GM18508 (cell line): Measurements from ENCODE around the gene VAT1L.

Experiments
- ATAC-seq: cut with Tn5 transposase; IDR thresholded peaks from one replicate; pipeline ENCODE4 v1.9.1; 2021; ENCODE audit warnings: moderate number of reproducible peaks; ENCODE audit not compliant: insufficient read depth, unreplicated experiment

VAT1L gene

DNA sequence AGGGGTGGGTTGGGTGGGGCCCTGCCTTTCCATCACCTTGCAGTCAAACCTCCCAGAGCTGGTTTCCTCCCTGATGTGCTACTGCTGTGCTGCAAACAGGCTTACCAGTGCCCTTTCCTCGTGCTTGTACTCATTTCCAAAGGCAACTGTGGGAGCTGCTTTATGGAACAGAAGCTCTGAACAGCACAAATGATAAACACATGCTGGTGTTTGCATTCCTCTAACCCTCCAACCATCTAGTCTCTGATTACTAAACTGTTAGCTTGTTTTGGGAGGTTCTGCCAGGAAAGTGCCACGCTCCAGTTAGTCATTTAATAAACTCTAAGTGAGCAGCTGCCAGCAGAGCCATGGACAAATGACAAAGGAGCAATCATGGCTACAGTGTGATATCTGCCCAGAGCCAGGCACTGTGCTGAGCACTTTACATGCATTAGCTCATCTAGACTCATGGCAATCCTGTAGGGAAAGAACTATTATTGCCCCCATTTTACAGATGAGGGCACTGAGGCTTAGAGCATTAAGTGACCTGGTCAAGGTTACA is 110.4 kb downstream of the VAT1L start:
- no peak for ATAC-seq

DNA sequence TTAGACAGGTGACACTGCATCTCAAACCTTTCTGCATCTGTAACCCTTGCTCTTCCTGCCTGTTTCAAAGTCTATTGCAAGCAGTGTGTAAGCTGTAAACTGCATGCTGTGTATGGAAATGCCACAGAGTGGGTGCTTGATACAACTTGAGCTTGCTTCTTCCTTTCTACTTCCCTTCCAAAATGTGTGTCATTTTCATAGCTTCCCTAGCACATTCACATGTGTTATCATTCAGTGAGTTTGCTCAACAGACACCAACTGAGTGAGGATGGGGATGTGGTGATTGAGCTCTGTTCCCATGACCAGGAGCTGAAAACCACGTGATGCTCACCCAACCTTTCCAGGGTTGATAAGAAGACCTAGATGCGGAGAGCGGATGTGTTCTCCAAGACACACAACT is 111.1 kb downstream of the VAT1L start:
- no peak for ATAC-seq

DNA sequence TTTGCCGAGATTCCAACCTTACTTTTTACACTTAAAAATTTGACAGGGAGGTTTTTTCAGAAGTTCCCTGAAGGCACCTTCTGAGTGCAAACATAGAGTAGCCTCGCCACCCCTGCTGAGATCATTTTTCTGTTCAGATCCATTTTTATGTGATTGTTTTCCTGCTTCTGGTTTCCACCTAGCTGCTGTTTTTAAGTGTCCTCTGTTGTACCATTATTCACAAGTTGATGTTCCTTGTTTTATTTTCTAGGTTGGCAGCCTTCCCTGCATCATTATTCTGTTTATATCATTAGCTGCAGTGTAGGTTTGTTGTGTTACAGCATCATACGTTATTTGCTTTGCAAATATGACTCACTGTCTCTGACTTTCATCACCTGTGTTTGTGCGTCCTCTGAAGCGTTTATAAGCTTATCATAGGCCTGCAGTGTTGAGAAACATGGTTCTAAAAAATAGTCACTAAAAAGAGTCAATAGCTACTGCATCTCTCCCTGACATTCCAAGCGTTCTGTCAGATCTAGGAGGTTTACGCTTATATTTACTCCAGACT is 117.1 kb downstream of the VAT1L start:
- ATAC-seq = no peak

DNA sequence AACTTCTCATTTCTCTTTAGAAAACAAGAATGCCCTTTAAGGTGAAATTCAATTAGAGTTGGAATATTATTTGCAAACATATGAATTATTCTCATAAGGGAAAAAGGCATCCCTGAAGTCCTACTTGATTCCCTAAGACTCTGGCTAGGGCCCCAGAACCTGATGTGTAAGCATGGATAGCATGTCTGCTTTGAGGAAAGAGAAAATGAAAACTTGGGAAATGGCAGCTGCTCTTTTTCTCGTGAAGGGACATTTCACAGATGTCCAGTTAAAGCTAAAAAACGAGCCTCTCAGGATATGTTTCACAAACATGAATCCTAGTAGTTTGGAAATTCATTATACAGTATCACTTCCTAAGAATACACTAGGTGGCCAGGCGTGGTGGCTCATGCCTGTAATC is 121.7 kb downstream of the VAT1L start:
- no peak for ATAC-seq

DNA sequence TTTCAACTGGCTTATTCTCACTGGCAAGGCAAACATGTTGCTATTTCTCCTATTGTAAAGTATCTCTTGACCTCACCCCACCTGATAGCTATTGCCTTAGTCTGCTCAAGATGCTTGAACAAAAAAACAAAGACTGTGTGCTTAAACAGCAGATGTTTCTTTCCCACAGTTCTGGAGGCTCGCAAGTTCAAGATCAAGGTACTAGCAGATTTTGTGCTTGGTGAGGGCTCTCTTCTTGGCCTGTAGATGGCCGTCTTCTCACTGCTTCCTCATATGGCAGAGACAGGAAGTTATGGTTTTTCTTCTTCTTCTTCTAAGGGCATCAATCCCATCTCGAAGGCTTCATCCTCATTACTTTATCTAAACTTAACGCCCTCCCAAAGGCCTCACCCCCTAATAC is 124.3 kb downstream of the VAT1L start:
- no peak for ATAC-seq

DNA sequence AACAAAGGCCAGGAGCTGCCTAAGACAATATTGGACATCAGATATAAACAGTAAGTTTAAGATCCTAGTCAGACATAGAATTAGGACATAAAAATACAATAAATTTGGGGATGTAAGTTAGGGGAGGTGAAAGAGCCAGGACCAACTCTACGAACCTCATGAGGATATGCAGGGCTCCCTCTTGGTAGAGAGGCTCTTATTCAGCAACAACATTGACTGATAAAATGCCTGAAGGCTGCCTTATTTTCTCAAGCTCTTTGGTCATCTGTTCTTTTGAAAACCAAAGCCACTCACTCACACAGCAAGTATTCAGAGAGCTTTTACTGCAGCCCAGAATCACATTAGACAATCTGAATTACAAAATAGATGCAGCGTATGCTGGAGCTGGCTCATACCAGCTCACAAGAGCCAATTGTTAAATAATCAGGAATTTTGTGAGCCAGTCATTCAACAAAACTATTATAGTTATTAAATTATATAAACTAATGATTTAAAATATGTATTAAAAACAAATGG is 125.4 kb downstream of the VAT1L start:
- ATAC-seq = no peak

DNA sequence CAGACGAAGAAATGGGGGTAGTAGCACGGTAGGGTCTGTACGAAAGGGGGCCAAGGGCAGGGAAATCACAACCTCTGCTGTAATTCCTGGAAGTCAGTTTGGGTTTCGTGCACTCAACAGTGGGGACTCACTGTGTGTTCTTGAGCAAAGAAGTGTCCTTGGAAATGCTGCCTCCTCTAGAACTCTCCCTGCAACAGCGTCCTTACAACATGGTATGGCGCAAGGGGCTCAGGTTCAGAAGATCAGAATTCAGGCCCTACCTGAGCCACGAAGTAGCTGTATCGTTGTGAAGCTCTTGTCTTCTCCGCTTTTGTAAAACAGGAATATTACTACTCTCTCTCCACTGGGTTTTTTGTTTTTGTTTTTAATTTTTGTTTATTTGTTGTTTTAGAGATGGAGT is 127.7 kb downstream of the VAT1L start:
- no peak for ATAC-seq

DNA sequence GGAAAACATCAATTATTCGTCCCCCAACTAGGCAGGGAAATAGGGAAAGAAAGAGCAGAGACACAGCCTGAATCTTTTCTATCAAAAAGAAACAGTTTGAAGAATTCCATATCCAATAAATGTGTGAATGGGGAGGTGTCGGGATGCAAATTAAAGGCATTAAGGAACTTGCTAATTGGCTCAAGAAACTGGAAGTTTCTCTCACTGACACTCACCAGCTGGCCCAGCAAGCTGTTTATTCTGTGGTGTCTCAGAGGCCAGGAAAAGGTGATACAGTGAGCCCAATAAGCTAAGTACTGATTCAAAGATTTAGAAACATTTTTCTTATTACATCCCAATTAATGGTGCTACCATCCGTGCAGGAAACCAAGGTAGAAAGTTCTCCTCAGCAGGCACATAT is 129.6 kb downstream of the VAT1L start:
- ATAC-seq = no peak

DNA sequence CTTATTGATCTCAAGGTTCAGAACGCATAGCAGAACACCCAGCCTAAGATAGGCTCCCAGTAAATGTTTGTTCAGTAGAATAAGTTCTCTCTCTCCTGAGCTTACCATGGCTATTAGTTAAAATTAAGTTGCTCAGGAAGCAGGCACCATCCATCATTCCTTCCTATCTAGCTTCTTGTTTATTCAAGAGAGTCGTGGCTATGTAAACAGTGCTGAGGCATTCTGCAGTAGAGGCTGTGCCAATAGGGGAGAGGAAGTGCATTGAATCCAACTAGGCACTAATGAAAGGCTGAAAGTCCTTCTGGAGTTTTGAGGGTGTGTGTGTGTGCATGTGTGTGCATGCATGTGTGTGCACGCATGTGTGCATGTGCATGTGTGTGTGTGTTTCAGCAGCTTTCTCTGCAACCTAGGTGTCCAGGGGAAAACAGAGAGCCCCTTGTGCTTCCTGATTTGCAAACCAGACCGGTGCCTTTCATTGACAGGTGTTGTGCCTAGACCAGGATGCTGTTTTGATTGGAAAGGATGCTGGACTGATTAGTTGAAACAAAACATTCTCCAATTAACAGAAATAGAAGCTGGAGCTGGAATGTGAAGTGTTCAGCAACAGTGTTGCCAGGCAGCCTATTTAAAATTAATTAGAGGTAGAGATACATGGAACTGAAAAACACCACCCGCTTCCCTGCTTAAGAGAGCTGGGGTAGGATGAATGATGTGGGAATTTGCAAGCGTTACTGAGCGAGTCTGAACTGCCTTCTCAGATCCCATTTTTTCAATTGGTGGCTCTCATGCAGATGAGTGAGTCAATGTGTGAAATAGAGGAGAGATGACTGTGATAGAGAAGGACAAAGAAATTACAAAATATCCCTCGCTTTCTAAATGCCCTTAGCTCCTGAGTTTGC is 130.7 kb downstream of the VAT1L start:
- ATAC-seq = no peak

DNA sequence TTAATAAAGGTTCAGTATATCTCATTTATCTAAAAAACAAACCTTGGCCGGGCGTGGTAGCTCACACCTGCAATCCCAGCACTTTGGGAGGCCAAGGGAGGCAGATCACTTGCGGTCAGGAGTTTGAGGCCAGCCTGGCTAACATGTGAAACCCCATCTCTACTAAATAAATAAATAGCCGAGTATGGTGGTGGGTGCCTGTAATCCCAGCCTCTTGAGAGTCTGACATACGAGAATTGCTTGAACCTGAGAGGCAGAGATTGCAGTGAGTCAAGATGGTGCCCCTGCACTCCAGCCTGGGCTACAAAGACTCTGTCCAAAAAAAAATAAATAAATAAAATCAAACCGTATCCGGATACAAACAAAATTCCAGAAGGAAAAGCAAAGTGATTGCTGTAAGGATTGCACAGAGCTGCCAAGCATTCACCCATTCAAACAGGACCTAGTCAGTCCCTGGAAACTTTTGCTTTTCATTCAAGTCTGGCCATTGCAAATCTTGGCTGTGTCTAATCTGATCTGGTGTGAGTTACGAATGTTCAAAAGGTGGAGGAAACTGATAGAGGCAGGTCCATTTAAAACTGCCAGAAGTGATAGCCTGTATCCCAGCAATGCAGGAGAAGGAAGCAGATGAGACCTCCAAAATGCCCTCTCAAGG is 131.5 kb downstream of the VAT1L start:
- ATAC-seq = no peak

DNA sequence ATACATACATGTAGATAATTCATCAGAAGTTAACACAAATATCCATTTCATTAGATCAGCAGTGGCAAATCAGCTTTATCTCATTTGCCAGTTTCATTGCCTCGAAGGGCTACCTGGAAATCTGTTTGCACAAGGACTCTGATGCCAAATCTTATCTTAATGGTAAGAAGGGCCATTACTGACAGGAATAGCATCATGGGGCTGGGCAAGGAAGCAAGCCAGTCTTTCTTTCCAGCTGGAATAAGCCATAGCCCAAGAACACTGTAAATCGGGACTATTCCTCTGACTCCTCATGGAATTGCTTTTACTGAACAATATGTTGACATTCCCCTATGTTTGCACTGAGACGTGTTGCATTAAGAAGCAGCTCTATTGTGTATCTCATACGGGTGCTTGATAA is 132.6 kb downstream of the VAT1L start:
- no peak for ATAC-seq

DNA sequence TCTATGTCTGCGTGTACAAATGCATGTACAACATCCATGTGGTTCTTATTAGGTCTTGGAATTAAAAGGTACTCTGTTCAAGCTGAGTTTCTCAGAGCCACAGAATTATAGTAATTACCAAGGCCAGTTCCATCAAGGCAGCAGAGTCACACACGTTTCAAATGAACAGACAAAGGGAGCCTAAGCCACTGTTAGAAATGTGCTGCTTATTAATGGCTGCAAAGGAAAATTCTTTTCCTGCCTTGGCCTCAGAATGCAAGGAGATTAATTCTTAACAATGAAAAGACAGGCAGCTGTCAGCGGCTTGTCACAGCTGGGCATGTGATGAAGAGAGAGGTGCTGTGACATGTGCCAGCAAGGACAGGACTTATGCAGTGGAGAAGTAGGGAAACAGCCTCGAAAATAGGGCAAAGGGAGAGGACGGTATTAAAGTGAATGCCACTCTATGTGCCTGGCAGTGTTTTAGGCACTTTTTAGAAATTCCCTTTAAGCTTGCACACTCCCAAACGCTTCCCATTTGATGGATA is 133.9 kb downstream of the VAT1L start:
- ATAC-seq = no peak

DNA sequence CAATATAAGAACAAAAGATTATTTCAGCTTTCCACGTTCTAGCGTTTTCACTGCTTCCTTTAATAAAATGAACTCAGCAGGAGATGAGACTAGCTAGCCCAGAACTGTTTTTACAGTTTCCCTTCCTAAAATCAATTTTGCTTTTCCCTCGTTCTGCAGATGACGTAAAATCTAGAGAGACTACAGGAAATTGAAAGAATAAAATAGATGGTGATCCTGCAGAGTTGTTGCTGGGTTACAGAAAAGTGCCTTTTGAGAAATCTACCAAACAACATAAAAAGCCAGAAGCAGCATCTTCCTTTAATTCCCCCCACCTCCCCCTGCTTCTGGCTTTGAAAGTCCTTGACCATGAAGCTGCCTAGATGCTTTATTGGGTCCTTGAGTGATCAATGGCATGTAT is 137.2 kb downstream of the VAT1L start:
- no peak for ATAC-seq

DNA sequence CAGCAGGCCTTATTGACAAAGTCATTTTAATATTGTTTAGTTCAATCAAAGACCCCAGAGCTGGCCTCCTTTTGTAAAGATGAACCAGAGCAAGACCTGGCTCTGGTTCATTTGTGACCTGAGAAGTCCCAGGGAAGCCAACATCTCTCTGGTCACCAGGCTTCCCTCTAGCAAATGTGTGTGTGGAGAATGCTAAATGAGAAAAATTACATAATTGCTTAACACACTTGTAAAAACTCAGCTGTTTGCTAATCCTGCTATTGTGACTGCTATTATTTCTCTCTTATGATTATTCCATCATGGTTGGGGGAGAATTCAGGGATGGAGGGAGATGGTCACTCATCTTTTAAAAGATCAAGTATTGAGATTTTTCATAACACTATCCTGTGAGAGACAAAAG is 139.7 kb downstream of the VAT1L start:
- ATAC-seq = no peak

DNA sequence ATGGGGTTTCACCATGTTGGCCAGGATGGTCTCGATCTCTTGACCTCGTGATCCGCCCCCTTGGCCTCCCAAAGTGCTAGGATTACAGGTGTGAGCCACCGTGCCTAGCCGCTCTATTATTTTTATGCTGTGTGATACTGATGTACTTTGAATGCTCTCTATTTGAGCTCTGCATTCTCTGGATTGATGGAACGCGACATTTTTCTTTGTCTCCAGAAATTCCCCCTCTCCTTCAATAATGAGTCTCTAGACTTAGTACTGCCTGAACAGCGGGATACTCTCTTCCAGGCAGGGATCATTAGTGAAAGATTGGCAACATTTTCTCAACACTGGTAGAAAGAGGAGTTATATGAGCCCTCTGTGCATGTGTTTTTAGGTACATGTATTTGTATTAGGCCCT is 140.6 kb downstream of the VAT1L start:
- no peak for ATAC-seq

DNA sequence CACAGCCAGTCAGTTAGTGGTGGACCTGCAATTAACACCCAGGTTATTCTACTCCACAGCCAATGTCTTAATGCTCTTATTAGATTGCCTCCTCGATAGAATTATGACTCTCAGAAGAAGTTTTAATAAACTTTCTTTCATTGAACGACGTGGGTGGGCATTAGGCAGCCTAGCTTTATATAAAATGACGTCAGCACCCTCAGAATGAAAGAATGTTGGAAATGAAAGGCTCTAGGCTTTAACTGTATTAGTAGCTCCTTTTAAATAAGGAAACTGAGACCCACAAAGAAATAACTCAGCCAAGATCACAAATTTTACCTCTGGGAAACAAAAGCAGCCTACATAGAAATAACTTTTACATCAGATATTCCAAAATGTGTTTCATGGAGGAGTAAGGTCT is 142.7 kb downstream of the VAT1L start:
- ATAC-seq = no peak

DNA sequence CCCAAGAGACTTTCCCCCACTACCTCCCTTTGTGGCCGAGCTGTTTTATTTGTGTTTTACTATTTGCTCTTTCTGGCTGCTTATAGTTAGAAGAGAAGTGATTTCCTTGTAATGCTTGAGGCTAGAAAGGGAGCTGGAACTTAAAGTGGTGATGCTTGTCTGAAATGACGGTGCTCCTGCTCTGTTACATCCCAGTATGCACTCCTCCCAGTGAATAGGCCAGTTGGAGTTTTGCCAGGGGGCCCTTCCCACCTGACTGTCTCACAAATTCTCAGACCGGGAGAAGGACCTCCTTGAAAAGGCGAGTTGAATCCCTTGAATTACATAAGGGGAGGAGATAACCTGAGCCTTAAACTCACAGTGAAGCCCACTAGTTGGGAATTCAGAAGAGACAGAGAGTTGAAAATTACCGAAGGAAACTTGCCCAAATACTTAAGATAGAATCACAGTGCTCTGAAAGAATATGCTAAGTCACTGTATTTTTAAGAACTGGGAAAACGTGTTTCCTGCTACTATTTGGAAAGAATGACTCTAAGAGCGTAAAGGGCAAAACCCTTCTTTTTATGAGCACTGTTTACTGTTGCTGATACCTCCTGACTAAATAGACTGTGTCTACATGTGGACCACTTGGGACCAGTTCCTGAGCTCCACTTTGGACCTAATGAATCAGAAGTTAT is 149.2 kb downstream of the VAT1L start:
- no peak for ATAC-seq

DNA sequence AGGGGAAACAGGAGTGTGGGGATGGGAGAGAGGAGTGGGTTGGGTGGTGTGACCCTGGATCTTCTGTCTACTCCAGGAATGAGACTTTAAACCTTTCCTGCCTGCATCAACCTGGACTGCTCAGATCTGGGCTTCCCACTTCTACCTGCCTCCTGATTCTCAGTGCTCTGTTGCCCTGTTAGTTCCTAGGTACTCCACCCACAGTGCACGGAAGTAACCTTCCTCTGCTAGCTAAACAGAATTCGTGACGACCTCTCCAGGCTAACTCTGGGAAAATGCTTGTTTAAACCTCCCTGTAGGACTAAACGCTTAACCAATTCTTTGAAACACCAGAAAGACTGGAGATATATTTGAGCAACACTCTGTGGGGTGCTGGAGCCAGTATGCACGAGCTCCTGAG is 150.5 kb downstream of the VAT1L start:
- no peak for ATAC-seq

DNA sequence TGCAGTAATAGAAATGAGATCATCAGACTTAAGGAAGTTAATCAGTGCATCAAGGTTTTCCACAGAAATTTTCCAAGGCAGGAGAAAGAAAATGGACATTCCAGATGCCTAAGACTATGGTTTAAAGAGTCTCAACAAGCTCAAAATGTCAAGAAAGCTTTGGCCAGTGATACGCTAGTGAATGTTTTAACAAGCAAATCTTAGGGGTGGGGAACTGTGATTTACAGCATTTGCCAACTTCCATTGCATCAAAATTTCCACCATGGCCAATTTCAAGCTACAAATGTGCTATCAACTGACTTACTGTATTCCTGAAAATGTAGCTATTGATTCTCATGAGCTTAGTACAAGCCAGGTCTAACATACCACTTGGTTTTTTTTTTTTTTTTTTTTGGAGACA is 151.6 kb downstream of the VAT1L start:
- ATAC-seq = no peak

DNA sequence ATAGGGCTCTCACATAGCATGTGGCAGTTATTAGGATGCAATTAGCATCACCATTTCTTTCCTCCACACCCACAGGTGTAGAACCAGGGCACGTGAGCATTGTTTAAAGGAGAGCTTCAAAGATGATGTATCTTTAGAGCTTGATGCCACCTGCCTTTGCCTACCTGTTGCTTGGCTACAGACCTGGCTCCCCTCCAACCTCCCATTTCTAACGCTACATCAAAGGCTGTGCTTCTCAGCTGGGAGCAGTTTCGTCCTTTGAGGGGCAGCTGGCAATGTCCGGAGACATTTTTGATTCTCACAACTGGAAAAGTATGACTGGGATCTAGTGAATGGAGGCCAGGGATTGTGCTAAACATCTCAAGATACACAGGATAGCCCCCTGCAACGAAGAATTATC is 155.4 kb downstream of the VAT1L start:
- no peak for ATAC-seq
